GM18951 (cell line): ENCODE results near the gene NDUFS8.

Experiments
- POLR2A ChIP-seq: IDR thresholded peaks from 4 replicates; pipeline ENCODE4 v1.6.1; 2011; ENCODE audit warnings: mild to moderate bottlenecking; ENCODE audit not compliant: insufficient read length, insufficient read depth; ENCODE audit errors: extremely low read depth
- in situ Hi-C: fragments of 300-500 bp; cut with MboI; formaldehyde crosslinking; loops from one replicate; pipeline ENCODE4 v1.12.0; 2022; ENCODE audit warnings: low sequenced_read_pairs, mixed read lengths, inconsistent platforms; ENCODE audit not compliant: unreplicated experiment

NDUFS8 gene

GRCh38 chr11:68016904-68017817, 13.3 kb upstream of the NDUFS8 start:
- TF ChIP-seq POLR2A = no peak
- in situ Hi-C loops = no loop called here

- no peak for TF ChIP-seq POLR2A
- in situ Hi-C loops = no loop called here
Observed at GRCh38 chr11:68017980-68018729, 12.3 kb upstream of the NDUFS8 start.

GRCh38 chr11:68018730-68019190, 11.7 kb upstream of the NDUFS8 start:
- in situ Hi-C loops = no loop called here
- no peak for TF ChIP-seq POLR2A

DNA sequence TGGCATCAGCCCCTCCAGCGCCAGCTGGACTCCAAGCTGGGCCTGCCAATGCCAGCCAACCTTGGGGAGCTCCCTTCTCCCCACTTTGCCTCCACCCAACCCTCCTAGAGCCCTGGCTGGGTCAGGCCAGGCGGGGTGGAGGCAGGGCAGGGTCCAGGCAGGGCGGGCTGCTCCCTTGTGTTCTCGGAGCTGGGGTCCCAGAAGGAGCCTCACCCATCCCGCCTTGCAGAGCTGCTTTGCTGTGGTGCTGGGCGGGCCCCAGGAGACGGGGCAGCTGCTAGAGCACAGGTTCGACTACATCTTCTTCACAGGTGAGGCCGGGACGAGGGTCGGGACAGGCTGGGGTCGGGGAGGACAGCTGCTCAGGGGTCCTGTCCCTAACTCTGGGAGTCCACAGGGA, 11.0 kb upstream of the NDUFS8 start:
- no peak for TF ChIP-seq POLR2A
- in situ Hi-C loops = no loop called here

- in situ Hi-C loops = no loop called here
- no peak for TF ChIP-seq POLR2A
Observed at GRCh38 chr11:68020575-68020974, 9.9 kb upstream of the NDUFS8 start.

- TF ChIP-seq POLR2A = no peak
- in situ Hi-C loops = no loop called here
Observed at GRCh38 chr11:68021167-68021787, 9.2 kb upstream of the NDUFS8 start.

GRCh38 chr11:68022531-68022930, 8.0 kb upstream of the NDUFS8 start:
- in situ Hi-C loops = no loop called here
- TF ChIP-seq POLR2A = no peak

DNA sequence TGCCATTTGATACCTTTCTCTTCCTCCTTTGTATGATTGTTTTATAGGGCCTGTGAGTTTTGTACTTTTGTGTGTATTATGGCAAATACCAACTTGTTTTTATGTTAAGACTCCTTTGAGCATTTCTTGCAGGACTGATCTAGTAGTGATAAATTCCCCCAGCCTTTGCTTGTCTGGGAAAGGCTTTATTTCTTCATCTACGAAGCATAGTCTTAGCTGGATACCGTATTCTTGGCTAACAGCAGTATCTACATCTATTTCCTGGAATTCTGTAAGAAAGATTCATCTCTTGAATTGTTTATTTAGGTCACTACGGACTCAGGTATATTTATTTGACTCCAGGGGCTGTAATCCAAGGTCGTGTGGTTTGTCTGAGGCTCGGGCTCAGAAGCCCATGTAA, 6.0 kb upstream of the NDUFS8 start:
- in situ Hi-C loops = no loop called here
- TF ChIP-seq POLR2A = no peak

DNA sequence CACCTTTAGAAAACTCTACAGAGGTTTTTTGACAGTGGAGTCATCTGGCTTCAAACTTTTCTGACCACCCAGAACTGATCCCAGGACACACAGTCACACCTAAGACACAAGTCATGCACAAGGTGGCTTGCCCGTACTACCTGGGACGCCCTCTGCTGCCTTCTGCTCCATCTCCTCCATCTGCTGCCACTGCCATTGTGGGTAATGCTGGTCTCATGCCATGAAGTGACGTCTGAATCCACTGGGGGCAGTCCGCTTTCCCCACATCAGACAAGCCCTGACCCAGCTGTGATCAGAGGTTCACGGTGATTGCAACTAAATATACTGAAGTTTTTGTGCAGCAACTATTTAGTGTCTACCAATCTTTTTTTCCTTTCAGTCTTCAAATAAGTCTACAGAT, 5.4 kb upstream of the NDUFS8 start:
- TF ChIP-seq POLR2A = no peak
- in situ Hi-C loops = no loop called here

- in situ Hi-C loops = no loop called here
- no peak for TF ChIP-seq POLR2A
Observed at GRCh38 chr11:68026391-68027105, 3.9 kb upstream of the NDUFS8 start.

DNA sequence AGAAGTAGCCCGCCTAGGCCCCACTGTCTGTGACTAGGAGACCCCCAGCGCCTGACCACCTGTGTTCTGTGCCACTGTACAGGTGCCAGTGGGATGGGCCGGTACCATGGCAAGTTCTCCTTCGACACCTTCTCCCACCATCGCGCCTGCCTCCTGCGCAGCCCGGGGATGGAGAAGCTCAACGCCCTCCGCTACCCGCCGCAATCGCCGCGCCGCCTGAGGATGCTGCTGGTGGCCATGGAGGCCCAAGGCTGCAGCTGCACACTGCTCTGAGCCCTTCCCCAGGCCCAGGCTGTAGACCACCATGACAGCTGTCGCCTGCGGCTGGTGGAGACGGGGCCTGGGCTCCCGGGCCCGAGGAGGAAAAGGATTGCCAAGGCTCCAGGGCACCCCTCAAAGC, 2.8 kb upstream of the NDUFS8 start:
- TF ChIP-seq POLR2A = no peak
- in situ Hi-C loops = no loop called here

DNA sequence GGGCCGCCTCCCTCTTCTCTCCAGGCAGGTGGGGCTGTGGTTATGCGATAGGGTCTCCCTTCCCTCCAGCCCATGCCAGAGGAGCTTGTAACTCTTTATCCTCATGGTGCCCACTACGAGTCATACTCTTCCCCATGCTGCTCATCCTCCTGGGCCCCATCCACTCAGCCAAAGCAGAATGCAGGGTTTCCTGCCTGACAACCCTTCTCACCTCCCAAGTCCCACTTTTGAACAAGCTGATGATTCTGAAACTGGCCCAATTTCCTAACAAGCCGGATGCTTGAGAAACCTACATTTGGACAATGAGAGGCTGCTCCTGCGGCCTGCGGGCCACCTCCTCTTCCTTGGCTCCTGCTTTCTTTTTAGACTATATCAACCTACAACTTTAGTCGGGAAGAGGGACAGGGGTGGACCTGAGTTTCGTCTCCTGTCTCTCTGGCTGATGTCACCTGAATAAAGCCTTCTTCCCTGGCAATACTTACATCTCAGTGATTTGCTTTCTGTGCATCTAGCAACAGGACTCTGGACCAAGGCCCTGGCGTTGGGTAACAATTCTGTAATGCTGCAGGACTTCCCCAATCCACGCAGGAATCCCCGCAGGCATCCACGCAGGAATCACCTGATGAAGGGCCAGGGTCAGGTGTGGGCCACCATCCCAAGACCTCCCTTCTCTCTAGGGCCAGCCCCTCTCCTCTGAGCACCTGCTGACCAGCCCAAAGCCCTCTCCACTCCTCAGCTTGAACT, 1.5 kb upstream of the NDUFS8 start:
- TF ChIP-seq POLR2A = no peak
- in situ Hi-C loops = no loop called here
